ENCODE data around the gene GAREM1. TPM values are rescaled to one million over a fixed set of nuclear protein-coding genes. Genes with fewer than 3 reads are reported as not detected.

GAREM1 gene
- total and polyA plus RNA-seq, 9 of the 15 experiments (the other 6 are each of a cell fraction or from before 2014, with no cell fraction given): 0.03 to 0.33 (median 0.07) TPM; not detected in 1

DNA sequence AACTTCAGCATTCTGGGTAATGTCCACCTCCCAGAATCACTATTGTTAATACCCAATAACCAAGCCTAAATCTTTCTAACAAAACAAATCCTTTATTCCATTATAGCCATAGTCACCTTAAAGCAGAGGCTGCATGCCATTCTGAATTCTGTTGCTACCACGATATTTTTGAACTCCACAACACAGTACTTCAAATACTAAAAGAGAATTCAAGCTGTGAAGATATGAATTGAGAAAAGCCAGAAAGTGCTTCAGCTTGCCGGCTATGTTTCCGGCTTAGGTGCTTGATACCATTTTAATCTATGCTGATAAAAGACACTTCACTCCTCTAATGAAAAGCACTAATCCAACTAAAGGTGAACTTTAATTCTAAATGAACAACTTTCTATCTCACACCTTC, 41.3 kb downstream of the GAREM1 start:
- Histone ChIP-seq H3K4me1 (replicated peaks in 1 of 2; ENCODE audit: control insufficient read depth in 2 of 2, insufficient read depth in 2 of 2, low read length in 2 of 2) (no peaks in the 10 kb centered on the region), H3K79me2 (ENCODE audit: control insufficient read depth, insufficient read depth, low read length) (no peaks in the 10 kb centered on the region), H2AFZ (ENCODE audit: low read depth, low read length) (no peak overlapping the region), H3K27ac (ENCODE audit: extremely low read depth, low read depth, low read length) (no peak overlapping the region), H3K4me2 (ENCODE audit: insufficient read depth, low read length) (no peak overlapping the region), H4K20me1 (replicated peaks; ENCODE audit: control insufficient read depth, insufficient read depth, low read length) (no peaks in the 10 kb centered on the region), H3K4me3 (no peak overlapping the region), H3K36me3 (ENCODE audit: control insufficient read depth, insufficient read depth, low read length) (no peaks in the 10 kb centered on the region), H3K9ac (ENCODE audit: insufficient read depth in 1 of 2, low read depth in 2 of 2, low read length in 2 of 2) (no peak overlapping the region), H3K9me1 (ENCODE audit: control insufficient read depth, insufficient read depth, low read length) (no peaks in the 10 kb centered on the region), H3K9me3 (replicated peaks; ENCODE audit: control insufficient read depth, insufficient read depth, low read depth, low read length) (no peaks in the 10 kb centered on the region), H3K27me3 (ENCODE audit: control insufficient read depth in 2 of 2, insufficient read depth in 2 of 2, low read length in 2 of 2) (no peaks in the 10 kb centered on the region)
- intact Hi-C loops (cut with micrococcal nuclease) (no loop called here), in situ Hi-C loops (cut with MboI) (no loop called here)
- no peak for TF ChIP-seq NCOA2 (IDR thresholded peaks at IDR 0.05; ENCODE audit: partially characterized antibody in 2 of 2)
- no peak for TF ChIP-seq LARP7 (IDR thresholded peaks at IDR 0.05)
- TF ChIP-seq, protein P1, sequence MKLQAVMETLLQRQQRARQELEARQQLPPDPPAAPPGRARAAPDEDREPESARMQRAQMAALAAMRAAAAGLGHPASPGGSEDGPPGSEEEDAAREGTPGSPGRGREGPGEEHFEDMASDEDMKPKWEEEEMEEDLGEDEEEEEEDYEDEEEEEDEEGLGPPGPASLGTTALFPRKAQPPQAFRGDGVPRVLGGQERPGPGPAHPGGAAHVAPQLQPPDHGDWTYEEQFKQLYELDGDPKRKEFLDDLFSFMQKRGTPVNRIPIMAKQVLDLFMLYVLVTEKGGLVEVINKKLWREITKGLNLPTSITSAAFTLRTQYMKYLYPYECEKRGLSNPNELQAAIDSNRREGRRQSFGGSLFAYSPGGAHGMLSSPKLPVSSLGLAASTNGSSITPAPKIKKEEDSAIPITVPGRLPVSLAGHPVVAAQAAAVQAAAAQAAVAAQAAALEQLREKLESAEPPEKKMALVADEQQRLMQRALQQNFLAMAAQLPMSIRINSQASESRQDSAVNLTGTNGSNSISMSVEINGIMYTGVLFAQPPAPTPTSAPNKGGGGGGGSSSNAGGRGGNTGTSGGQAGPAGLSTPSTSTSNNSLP (IDR thresholded peaks at IDR 0.05; ENCODE audit: borderline replicate concordance, low read depth, low read length): no peak
- no peak for TF ChIP-seq IFI16 (CRISPR knock-in tag; IDR thresholded peaks at IDR 0.05)
- no peak for TF ChIP-seq ZNF696 (CRISPR knock-in tag; conservative IDR thresholded peaks at IDR 0.05)
- no peak for TF ChIP-seq SMARCC2 (IDR thresholded peaks at IDR 0.05; ENCODE audit: low read depth)
- TF ChIP-seq, protein P2, sequence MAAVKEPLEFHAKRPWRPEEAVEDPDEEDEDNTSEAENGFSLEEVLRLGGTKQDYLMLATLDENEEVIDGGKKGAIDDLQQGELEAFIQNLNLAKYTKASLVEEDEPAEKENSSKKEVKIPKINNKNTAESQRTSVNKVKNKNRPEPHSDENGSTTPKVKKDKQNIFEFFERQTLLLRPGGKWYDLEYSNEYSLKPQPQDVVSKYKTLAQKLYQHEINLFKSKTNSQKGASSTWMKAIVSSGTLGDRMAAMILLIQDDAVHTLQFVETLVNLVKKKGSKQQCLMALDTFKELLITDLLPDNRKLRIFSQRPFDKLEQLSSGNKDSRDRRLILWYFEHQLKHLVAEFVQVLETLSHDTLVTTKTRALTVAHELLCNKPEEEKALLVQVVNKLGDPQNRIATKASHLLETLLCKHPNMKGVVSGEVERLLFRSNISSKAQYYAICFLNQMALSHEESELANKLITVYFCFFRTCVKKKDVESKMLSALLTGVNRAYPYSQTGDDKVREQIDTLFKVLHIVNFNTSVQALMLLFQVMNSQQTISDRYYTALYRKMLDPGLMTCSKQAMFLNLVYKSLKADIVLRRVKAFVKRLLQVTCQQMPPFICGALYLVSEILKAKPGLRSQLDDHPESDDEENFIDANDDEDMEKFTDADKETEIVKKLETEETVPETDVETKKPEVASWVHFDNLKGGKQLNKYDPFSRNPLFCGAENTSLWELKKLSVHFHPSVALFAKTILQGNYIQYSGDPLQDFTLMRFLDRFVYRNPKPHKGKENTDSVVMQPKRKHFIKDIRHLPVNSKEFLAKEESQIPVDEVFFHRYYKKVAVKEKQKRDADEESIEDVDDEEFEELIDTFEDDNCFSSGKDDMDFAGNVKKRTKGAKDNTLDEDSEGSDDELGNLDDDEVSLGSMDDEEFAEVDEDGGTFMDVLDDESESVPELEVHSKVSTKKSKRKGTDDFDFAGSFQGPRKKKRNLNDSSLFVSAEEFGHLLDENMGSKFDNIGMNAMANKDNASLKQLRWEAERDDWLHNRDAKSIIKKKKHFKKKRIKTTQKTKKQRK (IDR thresholded peaks at IDR 0.05; ENCODE audit: borderline replicate concordance, low read depth, low read length): no peak
- TF ChIP-seq CTBP1 (IDR thresholded peaks at IDR 0.05; ENCODE audit: borderline replicate concordance): no peak
- no peak for TF ChIP-seq HNRNPLL (IDR thresholded peaks at IDR 0.05; ENCODE audit: low read depth, low read length, poor library complexity, severe bottlenecking)
- TF ChIP-seq, protein P3, sequence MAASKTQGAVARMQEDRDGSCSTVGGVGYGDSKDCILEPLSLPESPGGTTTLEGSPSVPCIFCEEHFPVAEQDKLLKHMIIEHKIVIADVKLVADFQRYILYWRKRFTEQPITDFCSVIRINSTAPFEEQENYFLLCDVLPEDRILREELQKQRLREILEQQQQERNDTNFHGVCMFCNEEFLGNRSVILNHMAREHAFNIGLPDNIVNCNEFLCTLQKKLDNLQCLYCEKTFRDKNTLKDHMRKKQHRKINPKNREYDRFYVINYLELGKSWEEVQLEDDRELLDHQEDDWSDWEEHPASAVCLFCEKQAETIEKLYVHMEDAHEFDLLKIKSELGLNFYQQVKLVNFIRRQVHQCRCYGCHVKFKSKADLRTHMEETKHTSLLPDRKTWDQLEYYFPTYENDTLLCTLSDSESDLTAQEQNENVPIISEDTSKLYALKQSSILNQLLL (CRISPR knock-in tag; IDR thresholded peaks at IDR 0.05; ENCODE audit: borderline replicate concordance): no peak
- TF ChIP-seq RFX1 (IDR thresholded peaks at IDR 0.05): no peak
- no peak for TF ChIP-seq POU5F1 (IDR thresholded peaks at IDR 0.05; ENCODE audit: borderline replicate concordance, low read depth, low read length, partially characterized antibody)
- no peak for TF ChIP-seq SIX5 (IDR thresholded peaks at IDR 0.05; ENCODE audit: borderline replicate concordance in 1 of 2, insufficient read depth in 1 of 2, low read depth in 1 of 2, low read length in 2 of 2)
- TF ChIP-seq ZNF174 (CRISPR knock-in tag; IDR thresholded peaks at IDR 0.05): no peak
- TF ChIP-seq PURB (CRISPR knock-in tag; IDR thresholded peaks at IDR 0.05; ENCODE audit: low read depth): no peak
- TF ChIP-seq NFRKB (IDR thresholded peaks at IDR 0.05; ENCODE audit: low read depth): no peak
- 0% methylated on average over 3 of the region's 3 CpGs for WGBS (ENCODE audit: insufficient coverage, low coverage, missing lambda C conversion rate)
- ChIA-PET CTCF (ENCODE audit: low intra/inter-chr PET ratio) (interaction anchor here (0.6 kb wide), 1 partner anchor 747 kb away, joined by 3 read pairs; no protein-coding TSS in a partner anchor), POLR2A (no interaction called here)
- FAIRE-seq: no peak
- BruUV-seq (replicated peaks): no TSS peak
- DNase-seq (ENCODE audit: extremely low read depth in 1 of 4, low spot score in 3 of 4): no peak
- ATAC-seq: no peak
